Activated naive CD8-positive, alpha-beta T cell treated with anti-CD3 and anti-CD28 coated beads for 36 hours (primary cell): ENCODE data around the gene KRT5. TPM values are rescaled to one million over a fixed set of nuclear protein-coding genes. Genes with fewer than 3 reads are reported as not detected.

Source experiments
- DNase-seq: peaks from one replicate; pipeline ENCODE4 v3.0.0; 2021
- H3K27ac Mint-ChIP-seq: one replicate; pipeline ENCODE4 v1.8.0; 2022; ENCODE audit warnings: mild to moderate bottlenecking, moderate library complexity, mixed read lengths
- H3K27me3 Mint-ChIP-seq: one replicate; pipeline ENCODE4 v1.8.0; 2022; ENCODE audit warnings: mild to moderate bottlenecking, mixed read lengths
- H3K36me3 Mint-ChIP-seq: one replicate; pipeline ENCODE4 v1.8.0; 2021; ENCODE audit warnings: mild to moderate bottlenecking, mixed read lengths
- H3K4me1 Mint-ChIP-seq: one replicate; pipeline ENCODE4 v1.8.0; 2021; ENCODE audit warnings: mixed read lengths
- H3K4me3 Mint-ChIP-seq: one replicate; pipeline ENCODE4 v1.8.0; 2022; ENCODE audit warnings: mild to moderate bottlenecking, moderate library complexity, mixed read lengths
- H3K9me3 Mint-ChIP-seq: one replicate; pipeline ENCODE4 v1.8.0; 2022; ENCODE audit warnings: mixed read lengths
- total RNA-seq, 2 experiments: library from RNA; stranded (reverse); gene quantifications; one replicate each; pipeline ENCODE4 v1.2.3, GENCODE V29; 2021

Gene KRT5
- total RNA-seq, 2 experiments from 2014 or later = not detected

DNA sequence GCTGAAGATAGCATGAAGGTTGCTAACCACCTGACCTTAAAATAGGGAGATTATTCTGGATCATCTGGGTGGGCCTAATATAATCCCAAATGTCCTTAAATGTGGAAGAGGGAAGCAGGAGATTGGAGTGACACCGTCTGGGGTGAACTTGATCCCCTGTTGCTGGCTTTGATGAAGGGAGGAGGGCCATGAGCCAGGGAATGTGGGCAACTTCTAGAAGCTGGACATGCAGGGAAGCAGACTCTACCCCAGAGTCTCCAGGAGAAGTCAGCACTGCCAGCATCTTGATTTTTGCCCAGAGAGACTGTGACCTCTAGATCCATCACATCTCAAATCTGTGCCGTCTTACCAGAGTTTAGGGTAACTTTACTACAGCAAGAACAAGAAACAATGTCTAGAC is 9.2 kb upstream of the KRT5 start:
- no peaks in the 10 kb centered on the region for H3K9me3 Mint-ChIP-seq
- no peaks in the 10 kb centered on the region for H3K36me3 Mint-ChIP-seq
- no peak overlapping the region for H3K27ac Mint-ChIP-seq
- H3K27me3 Mint-ChIP-seq = no peaks in the 10 kb centered on the region
- H3K4me1 Mint-ChIP-seq = peaks cover 6% of the 10 kb centered on the region
- H3K4me3 Mint-ChIP-seq = no peak overlapping the region
- no peak for DNase-seq

- peaks cover 6% of the 10 kb centered on the region for H3K4me1 Mint-ChIP-seq
- H3K4me3 Mint-ChIP-seq = no peak overlapping the region
- H3K27me3 Mint-ChIP-seq = peaks cover 1% of the 10 kb centered on the region
- H3K27ac Mint-ChIP-seq = no peak overlapping the region
- no peaks in the 10 kb centered on the region for H3K9me3 Mint-ChIP-seq
- DNase-seq = no peak
- no peaks in the 10 kb centered on the region for H3K36me3 Mint-ChIP-seq
Observed at GRCh38 chr12:52528641-52529143, 8.5 kb upstream of the KRT5 start.

DNA sequence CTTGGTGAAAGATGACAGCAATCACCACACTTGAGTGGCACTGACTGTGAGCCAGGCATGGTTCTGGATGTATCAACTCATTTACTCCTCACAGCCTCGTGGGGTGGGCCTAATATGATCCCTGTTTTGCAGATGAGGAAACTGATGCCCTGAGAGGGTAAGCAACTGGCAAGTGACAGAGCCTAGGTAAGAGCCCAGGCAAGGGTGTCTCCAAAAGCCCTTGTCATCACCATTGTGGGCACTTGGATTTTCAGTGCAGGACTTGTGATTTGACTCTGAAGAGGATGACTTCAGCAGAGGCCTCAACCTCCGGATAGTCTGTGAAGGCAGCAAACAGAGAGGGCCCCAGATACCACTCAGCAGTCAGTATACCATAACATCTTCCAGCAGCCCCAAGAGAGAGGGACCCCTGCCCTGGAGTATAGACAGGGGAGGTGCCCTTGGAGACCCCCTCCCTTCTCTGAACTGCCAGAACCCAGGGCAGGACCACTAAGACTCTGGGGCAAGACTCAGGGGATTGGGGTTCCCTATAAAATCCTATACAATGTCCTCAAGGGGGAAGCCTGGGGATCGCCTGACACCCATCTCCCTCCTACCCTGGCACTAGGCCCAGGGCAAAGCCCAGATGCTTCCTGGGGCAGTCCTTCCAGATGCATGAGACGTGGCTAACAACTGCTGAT is 7.1 kb upstream of the KRT5 start:
- H3K27ac Mint-ChIP-seq = no peak overlapping the region
- no peak for DNase-seq

DNA sequence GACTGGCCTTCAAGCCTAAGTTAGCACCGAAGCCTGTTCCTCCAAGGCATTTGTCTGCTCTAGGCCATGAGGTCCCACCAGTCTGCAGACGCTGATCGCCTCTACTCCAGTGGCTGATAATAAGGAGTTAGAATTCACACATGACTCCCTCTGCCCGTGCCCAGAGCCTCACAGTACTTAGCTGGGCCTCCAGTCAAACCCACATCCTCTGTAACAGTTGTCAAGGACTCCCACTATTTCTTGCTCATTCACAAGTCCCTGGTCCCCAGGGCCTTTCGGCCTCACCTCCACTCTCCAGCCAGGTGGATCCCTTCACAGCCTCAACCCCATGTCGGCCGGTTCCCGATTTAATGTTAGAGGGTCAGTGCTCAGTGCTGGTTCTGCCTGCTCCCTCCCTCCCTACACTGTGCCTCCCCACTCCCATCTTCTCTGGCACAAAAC is 6.3 kb upstream of the KRT5 start:
- Mint-ChIP-seq H3K36me3 (no peaks in the 10 kb centered on the region), H3K27ac (no peak overlapping the region), H3K4me1 (peaks cover 6% of the 10 kb centered on the region), H3K4me3 (no peak overlapping the region), H3K27me3 (peaks cover 4% of the 10 kb centered on the region), H3K9me3 (no peaks in the 10 kb centered on the region)
- DNase-seq = no peak

More for the DNA sequence above, 7.1 kb upstream of the KRT5 start:
- H3K4me3 Mint-ChIP-seq = no peak overlapping the region
- H3K36me3 Mint-ChIP-seq = no peaks in the 10 kb centered on the region
- H3K9me3 Mint-ChIP-seq = no peaks in the 10 kb centered on the region
- H3K27me3 Mint-ChIP-seq = peaks cover 4% of the 10 kb centered on the region
- H3K4me1 Mint-ChIP-seq = peaks cover 6% of the 10 kb centered on the region

GRCh38 chr12:52525661-52526499 is 5.7 kb upstream of the KRT5 start:
- DNase-seq = no peak
- Mint-ChIP-seq H3K27me3 (peaks cover 4% of the 10 kb centered on the region), H3K9me3 (no peaks in the 10 kb centered on the region), H3K4me1 (peaks cover 6% of the 10 kb centered on the region), H3K36me3 (no peaks in the 10 kb centered on the region), H3K27ac (no peak overlapping the region), H3K4me3 (no peak overlapping the region)

DNA sequence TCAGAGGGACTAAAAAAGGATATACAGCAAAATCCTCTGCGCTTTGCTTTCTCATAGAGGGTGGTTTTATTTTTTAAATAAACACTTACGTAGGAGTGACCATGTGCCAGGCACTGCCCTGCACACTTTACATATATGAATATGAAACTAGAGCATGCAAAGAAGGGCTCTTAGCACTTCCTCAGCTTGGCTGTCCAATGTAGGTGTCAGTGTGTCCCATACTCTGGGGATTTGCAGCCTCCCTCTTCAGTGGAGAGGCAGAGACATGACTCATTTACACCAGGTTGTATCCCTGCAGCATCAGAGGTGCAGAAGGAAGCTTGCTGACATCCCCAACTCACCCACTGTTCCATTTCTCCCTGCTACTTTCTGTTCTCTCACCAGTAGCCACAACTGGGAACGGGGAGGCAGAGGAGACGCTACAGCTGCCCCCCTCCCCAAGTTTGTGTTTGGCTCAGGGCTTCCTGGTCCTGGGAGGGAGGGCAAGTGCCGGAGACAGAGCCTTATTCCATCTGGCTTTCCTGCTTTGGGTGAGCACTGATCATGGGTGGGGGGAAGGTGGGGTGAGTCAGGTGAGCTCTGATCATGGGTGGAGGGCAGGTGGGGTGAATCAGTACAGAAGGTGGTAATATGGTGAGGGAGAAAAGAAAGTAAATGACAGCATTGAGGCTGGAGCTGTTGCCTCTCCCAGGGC is 4.9 kb upstream of the KRT5 start:
- no peak for DNase-seq
- no peaks in the 10 kb centered on the region for H3K9me3 Mint-ChIP-seq
- H3K27ac Mint-ChIP-seq = no peak overlapping the region
- H3K27me3 Mint-ChIP-seq = peaks cover 4% of the 10 kb centered on the region
- H3K4me1 Mint-ChIP-seq = peaks cover 6% of the 10 kb centered on the region
- no peaks in the 10 kb centered on the region for H3K36me3 Mint-ChIP-seq
- no peak overlapping the region for H3K4me3 Mint-ChIP-seq

- DNase-seq = no peak
- H3K27me3 Mint-ChIP-seq = peaks cover 4% of the 10 kb centered on the region
- H3K36me3 Mint-ChIP-seq = no peaks in the 10 kb centered on the region
- H3K27ac Mint-ChIP-seq = no peak overlapping the region
- H3K9me3 Mint-ChIP-seq = no peaks in the 10 kb centered on the region
- no peak overlapping the region for H3K4me3 Mint-ChIP-seq
- H3K4me1 Mint-ChIP-seq = peaks cover 6% of the 10 kb centered on the region
Observed at GRCh38 chr12:52524241-52524897, 4.2 kb upstream of the KRT5 start.

DNA sequence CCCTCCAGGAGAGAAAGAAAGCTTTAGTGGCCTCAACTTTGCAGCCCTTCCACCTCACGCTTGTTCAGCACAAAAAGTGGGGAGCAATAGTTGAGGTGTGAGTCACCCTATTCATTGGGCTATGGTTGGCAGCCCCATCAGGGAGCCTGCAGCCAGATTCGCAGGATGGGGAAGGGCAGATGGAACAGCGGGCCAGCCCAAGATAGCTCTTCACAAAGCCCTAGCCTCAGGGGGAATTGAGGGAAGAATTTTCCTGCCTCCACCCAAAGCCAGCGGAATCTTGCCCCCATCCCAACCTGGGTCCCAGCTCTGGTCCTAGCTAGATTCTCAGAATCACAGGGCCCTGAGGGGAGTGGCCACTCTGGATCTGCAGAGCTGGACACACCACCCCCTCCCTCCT is 3.6 kb upstream of the KRT5 start:
- no peak overlapping the region for H3K4me3 Mint-ChIP-seq
- H3K27ac Mint-ChIP-seq = no peak overlapping the region
- peaks cover 4% of the 10 kb centered on the region for H3K27me3 Mint-ChIP-seq
- no peaks in the 10 kb centered on the region for H3K36me3 Mint-ChIP-seq
- no peaks in the 10 kb centered on the region for H3K9me3 Mint-ChIP-seq
- DNase-seq = no peak
- H3K4me1 Mint-ChIP-seq = peaks cover 6% of the 10 kb centered on the region

DNA sequence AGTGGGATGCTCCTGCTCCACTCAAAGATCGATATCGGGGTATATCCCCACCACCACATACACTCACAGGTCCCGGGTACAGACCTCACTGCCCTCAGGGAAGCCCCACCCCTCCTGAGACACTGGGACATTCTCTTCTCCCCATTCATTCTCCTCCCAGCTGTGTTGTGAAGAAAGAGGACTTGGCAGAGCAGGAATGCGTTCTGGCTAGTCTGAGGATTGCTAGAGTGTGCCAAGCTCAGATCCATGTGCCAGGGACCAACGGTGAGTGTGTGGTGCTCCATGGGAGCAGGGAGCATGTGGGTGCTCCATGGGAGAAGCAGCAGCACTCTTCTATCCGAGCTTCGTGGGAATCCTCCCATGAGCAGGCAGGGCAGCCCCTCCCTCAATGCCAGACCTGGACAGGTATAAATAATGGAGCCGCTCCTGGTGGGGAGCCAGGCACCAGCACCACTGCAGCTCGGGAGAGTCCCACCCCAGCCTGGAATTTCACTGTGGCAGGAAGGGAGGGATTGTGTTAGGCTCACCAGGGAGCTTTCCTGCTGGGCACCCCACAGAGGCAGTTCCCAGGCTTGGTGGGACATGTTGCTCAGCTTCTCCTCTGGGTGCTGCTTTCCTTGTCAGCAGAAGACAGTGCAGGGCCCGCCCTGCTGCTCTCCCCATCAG is 2.3 kb upstream of the KRT5 start:
- no peaks in the 10 kb centered on the region for H3K36me3 Mint-ChIP-seq
- H3K27me3 Mint-ChIP-seq = peaks cover 4% of the 10 kb centered on the region
- no peak overlapping the region for H3K4me3 Mint-ChIP-seq
- DNase-seq = no peak
- no peak overlapping the region for H3K27ac Mint-ChIP-seq
- no peaks in the 10 kb centered on the region for H3K9me3 Mint-ChIP-seq
- peaks cover 6% of the 10 kb centered on the region for H3K4me1 Mint-ChIP-seq

DNA sequence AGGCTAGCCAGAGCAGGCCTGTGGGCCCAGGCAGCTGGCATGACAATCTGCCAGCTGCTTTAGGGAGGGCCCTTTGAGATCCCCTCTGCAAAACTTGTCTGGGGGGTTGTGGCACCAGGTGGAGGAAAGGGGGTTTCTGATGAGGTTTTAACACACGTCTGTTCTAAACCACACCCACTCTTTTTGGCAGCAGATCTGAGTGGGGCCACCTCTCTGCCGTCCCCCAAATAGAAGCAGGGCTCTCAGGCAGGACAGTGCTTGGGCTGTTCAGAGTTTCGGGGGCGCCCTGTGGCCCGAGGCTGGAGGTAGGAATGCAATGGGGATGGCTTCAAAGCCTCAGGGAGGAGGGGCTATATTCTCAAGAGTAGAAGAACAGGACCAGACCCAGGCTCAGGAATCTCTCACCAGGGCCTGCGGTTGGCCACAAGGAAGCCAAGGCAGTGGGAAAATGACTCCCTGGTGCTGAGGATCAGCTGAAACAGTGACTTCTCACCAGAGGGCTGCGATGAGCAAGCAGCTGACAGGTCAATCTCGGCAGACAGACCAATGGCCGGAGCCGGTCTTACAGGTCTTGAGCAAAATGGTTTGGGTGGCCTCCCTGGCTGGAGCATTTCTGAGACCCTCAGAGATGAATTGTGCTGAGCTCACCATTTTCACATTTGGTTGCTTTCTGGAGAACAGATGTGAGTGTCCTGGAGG is 1.5 kb upstream of the KRT5 start:
- no peaks in the 10 kb centered on the region for H3K9me3 Mint-ChIP-seq
- no peak for DNase-seq
- H3K4me1 Mint-ChIP-seq = peaks cover 3% of the 10 kb centered on the region
- H3K27me3 Mint-ChIP-seq = peaks cover 4% of the 10 kb centered on the region
- H3K4me3 Mint-ChIP-seq = no peak overlapping the region
- no peak overlapping the region for H3K27ac Mint-ChIP-seq
- no peaks in the 10 kb centered on the region for H3K36me3 Mint-ChIP-seq

- Mint-ChIP-seq H3K4me3 (no peak overlapping the region), H3K36me3 (no peaks in the 10 kb centered on the region), H3K9me3 (no peaks in the 10 kb centered on the region), H3K27me3 (peaks cover 4% of the 10 kb centered on the region), H3K27ac (no peak overlapping the region), H3K4me1 (no peaks in the 10 kb centered on the region)
- no peak for DNase-seq
Observed at GRCh38 chr12:52521175-52521567, 977 bp upstream of the KRT5 start.

DNA sequence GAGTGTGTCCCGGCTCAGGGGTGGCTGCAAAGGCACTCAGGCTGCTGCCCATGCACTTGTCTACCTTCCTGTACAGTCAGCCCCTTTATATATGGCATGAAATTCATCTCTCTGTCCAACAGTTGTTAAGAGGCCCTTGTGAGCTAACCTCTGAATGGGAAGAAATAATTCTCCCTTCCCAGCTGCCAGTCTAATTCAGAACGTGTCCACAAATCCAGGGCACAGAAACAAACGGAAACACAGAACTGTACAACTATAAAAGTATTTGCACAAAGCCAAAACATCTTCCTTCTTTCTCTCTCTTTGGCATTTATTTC is 849 bp downstream of the KRT5 start:
- H3K36me3 Mint-ChIP-seq = no peaks in the 10 kb centered on the region
- H3K27me3 Mint-ChIP-seq = peaks cover 4% of the 10 kb centered on the region
- no peaks in the 10 kb centered on the region for H3K4me1 Mint-ChIP-seq
- H3K4me3 Mint-ChIP-seq = no peak overlapping the region
- no peak for DNase-seq
- H3K9me3 Mint-ChIP-seq = no peaks in the 10 kb centered on the region
- H3K27ac Mint-ChIP-seq = no peak overlapping the region

- no peaks in the 10 kb centered on the region for H3K4me1 Mint-ChIP-seq
- no peak for DNase-seq
- H3K4me3 Mint-ChIP-seq = no peak overlapping the region
- no peaks in the 10 kb centered on the region for H3K36me3 Mint-ChIP-seq
- H3K27me3 Mint-ChIP-seq = peaks cover 4% of the 10 kb centered on the region
- H3K27ac Mint-ChIP-seq = no peak overlapping the region
- H3K9me3 Mint-ChIP-seq = no peaks in the 10 kb centered on the region
Observed at GRCh38 chr12:52518574-52519386, 1.4 kb downstream of the KRT5 start.
